Measurements from ENCODE around the gene CHSY1.
A peak's percentile ranks its signal among the peaks of the same experiment; 100 is the strongest.
"Not testable (repeated sequence)": the region's sequence is repeated elsewhere in the genome, so short reads cannot be mapped to it uniquely, and the experiment has no call there.

Gene CHSY1
- total RNA-seq = 33.4 to 83.9 (median 54.1) reads per million in 18 experiments

- peak; percentile 94 to 95 for DNase-seq
Observed at GRCh38 chr15:101251830-101252820, at the start of gene CHSY1. Gene CHSY1, minus strand, starts transcription at chr15:101252048. Its CDS starts 592 bp downstream, at chr15:101251456.

- no peak for DNase-seq
Observed at GRCh38 chr15:101296418-101297405, 44.9 kb upstream of the CHSY1 start.

DNA sequence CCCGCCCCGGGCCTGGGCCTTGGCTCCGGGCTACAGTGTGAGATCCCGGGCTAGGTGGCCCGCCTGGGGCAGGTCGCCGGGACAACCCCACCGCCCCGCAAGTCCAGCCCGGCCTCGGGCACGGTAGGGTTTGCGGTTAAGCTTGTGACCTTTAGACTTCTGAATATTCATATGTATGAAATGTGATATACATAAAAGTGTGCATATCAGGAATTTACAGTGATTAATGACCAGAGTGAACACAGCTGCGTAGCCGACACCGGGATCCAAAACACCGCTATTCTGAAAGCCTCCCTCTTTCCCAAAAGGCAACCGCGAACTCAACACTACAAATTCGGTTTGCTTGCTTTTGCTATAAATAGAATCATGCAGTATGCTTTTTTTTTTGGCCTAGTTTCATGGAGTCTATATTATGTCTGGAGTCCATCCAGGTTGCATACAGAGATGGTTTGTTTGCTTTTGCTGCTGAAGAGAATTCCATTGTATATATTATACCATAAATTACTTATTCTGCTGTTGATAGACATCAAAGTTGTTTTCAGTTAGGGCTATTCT lies 43.8 kb upstream of the CHSY1 start:
- no peak for DNase-seq

DNA sequence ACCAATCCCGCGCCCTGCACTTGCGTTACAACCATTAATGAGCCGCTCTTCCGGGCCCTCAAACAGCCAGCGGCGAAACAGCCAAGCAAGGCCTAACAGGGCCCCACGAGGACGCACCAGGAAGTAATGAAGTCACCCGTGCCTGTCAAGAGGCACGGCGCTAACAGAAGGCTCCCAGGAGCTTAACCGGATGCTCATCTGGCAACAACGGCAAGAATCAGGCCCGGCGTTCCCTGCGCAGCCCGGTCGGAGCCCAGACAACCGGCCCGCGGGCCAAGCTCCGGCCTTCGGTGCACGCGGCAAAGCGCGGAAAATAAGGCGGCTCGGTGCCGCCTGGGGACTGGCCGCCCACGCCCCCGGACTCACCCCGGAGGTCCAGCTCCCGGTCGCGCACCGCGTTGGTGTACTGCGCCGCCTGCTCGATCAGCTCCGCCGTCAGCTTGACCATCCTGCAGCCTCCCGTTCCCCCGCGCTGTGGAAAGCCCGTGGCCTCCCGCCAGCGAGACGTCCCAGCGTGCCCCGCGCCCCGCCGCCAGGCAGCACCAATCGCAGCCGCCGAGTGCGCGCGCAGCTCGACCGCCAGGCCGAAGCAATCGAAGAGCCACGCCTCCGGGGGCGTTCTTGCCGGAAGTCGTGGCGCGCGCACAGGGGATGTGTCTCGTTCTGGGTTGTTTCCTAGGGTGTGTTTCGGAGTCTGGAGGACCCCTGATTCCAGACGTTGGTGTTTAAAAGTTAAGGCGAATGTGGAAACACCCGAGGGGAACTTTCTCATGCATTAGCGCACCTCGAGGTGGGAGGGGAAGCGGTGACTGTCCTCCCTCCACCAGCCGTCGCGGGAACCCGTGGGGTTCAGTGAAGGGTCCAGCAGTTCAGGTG lies 43.1 kb upstream of the CHSY1 start, which contains the start of gene SNRPA1:
Gene SNRPA1 (minus strand): TSS at position 518 of the 876 bp plus-strand sequence. CDS start 70 bp downstream, at position 448.
- peak; percentile 95 to 98 for DNase-seq

DNA sequence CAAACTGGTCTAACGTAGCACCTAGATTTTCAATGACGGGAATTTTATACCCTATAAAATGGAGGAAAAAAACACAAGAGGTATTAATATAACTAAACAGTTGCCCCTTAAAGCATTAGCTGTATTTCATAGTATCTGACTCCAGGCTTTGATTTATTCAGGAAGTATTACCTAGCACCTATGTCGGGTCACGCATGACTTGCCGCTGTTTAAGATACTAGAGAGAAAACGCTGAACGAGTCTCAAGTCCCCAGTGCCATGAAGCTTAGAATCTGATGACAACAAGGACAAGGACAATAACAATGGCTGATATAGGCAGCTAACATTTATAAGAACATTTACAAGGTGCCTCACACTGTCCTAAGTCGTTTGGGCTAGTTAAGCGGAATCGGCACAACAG lies 41.3 kb upstream of the CHSY1 start:
- DNase-seq = no peak

DNA sequence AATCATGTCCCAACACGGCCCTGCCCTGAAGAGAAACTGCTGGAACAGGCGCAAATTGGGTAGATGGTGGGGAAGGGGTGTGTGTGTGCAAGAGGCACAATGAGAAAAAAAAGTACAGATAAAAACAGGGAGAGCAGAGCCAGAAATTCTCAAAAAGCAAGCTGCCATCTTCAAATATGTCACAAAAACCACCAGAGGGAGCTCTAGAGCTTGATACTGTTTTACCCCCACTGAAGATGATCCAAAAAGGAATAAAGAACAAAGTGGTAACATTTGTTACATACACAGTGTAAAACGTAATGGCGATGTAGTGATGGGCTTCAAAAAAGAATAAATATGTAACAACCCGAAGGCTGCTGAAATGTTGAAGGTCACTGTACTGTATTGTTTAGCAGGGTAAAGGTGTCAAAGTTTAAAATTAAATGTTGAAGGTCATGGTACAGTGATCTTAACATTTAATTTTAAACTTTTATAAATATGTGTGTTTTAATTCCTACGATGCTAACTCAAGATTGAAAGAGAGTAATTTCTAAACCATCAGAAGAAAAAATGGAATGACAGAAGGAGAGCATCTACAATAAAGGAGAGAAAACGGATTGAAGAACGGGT lies 37.2 kb upstream of the CHSY1 start:
- DNase-seq = peak; percentile 47 to 75

DNA sequence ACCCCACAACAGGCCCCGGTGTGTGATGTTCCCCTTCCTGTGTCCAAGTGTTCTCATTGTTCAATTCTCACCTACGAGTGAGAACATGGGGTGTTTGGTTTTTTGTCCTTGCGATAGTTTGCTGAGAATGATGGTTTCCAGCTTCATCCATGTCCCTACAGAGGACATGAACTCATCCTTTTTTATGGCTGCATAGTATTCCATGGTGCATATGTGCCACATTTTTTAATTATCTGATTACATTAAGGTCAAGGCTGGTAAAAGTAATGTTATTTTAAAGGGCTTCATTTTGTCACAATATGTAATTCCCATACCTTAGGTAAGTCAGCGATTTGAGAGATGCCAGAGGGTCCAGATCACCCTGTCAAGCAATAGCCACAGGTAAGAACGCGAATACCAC lies 35.5 kb upstream of the CHSY1 start:
- not testable (repeated sequence) for DNase-seq

GRCh38 chr15:101286471-101287114 lies 34.7 kb upstream of the CHSY1 start:
- DNase-seq = no peak

DNA sequence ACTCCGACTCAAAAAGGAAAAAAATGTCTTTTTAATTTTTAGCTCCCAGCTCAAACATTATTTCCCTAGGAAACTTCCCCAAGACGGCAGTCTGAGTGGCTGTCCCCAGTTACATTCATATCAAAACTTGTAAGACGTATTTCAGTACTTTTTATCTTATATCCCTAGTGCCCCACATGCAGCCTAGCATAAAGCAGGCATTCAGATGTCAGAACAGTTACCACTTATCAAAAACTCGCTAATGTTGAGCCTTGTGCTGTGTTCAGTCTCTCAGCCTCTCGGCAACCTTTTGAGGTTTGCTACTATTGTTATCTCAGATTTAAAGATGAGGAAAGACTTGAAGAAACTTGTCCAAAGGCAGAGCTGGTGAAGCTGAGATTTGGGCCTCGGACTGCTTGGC lies 32.1 kb upstream of the CHSY1 start:
- no peak for DNase-seq

GRCh38 chr15:101280007-101280406 lies 28.2 kb upstream of the CHSY1 start:
- no peak for DNase-seq

GRCh38 chr15:101277943-101278564 lies 26.2 kb upstream of the CHSY1 start:
- DNase-seq = no peak

- peak; percentile 91 to 96 for DNase-seq
Observed at GRCh38 chr15:101277038-101277822, 25.4 kb upstream of the CHSY1 start, which contains the start of gene SELENOS. Gene SELENOS, minus strand, starts transcription at chr15:101277485. Its CDS starts 68 bp downstream, at chr15:101277417.

DNA sequence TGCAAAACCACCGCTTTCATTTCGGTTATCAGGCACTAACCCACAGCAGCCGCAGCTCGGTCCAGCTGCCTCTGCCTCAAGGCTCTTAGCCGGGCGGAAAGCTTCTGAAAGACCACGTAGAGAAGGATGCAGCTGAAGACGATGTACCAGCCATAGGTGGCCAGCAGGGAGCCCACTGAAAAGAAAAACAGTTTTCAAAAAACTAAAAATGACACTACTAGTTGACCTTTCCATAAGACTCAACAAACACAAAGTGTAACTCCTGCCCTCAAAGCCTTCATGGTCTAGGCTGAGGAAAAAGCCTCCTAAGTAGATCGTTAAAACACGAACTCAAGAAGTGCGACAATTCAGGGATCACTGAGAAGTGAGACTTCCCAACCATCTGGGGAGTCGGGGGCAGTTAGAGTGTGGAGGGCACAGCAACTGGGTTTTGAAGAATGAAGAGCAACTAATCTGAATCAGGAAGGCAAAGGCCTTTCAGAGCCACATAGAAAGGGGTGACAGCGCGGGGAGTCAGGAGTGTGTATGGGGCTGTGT lies 24.7 kb upstream of the CHSY1 start:
- DNase-seq = peak in 1 of 2 donors; percentile 15

GRCh38 chr15:101275018-101275417 lies 23.2 kb upstream of the CHSY1 start:
- DNase-seq = no peak

- DNase-seq = no peak
Observed at GRCh38 chr15:101273534-101273933, 21.7 kb upstream of the CHSY1 start.

DNA sequence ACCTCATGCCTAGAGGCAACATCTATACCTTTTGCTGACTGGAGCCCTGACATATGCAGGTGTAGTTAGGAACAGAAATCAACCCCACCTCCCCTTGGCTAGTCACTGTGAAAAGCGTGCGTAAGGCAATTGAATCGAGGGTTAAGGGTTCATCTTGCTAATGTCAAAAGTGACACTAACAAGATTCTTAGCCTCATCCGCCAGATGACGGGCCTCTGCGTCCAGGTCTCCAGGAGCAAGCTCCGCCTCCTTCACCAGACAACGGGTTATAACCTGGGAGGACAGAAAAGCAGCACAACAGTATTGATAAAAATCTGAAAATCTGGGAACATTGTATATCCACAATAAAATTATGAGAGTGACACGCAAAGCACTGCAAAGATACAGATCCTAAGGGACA lies 20.7 kb upstream of the CHSY1 start:
- DNase-seq = no peak

GRCh38 chr15:101269479-101270223 lies 17.8 kb upstream of the CHSY1 start:
- no peak for DNase-seq
